Activated CD4-positive, alpha-beta T cell treated with anti-CD3 and anti-CD28 coated beads for 36 hours (primary cell): Measurements from ENCODE around the gene WDHD1. TPM values are rescaled to one million over a fixed set of nuclear protein-coding genes. Genes with fewer than 3 reads are reported as not detected.
"Not testable (repeated sequence)": the region's sequence is repeated elsewhere in the genome, so short reads cannot be mapped to it uniquely, and the experiment has no call there.

Experiments used
- ATAC-seq: fragments of 200-7000 bp; cut with Tn5 transposase; one replicate; pipeline ENCODE4 v1.10.0; 2021; ENCODE audit warnings: mild to moderate bottlenecking, moderate library complexity
- CTCF ChIA-PET: fragments of 350-600 bp; sonication (Branson Sonifier 250); formaldehyde crosslinking; loops from one replicate; lab custom pipeline; 2021; ENCODE audit warnings: antibody characterized with exemption; lab: Charles Lee
- POLR2A ChIA-PET: fragments of 350-600 bp; sonication (Branson Sonifier 250); formaldehyde crosslinking; loops from one replicate; lab custom pipeline; 2021; ENCODE audit warnings: antibody characterized with exemption, inconsistent platforms; lab: Charles Lee
- DNase-seq: peaks from one replicate; pipeline ENCODE4 v3.0.0-alpha.2; 2020
- H3K27ac Mint-ChIP-seq: one replicate; pipeline ENCODE4 v1.8.0; 2021; ENCODE audit warnings: mixed read lengths
- H3K27me3 Mint-ChIP-seq: one replicate; pipeline ENCODE4 v1.8.0; 2021; ENCODE audit warnings: mixed read lengths
- H3K36me3 Mint-ChIP-seq: one replicate; pipeline ENCODE4 v1.8.0; 2021; ENCODE audit warnings: low read depth, mixed read lengths
- H3K4me1 Mint-ChIP-seq: one replicate; pipeline ENCODE4 v1.8.0; 2021; ENCODE audit warnings: mixed read lengths
- H3K4me3 Mint-ChIP-seq: one replicate; pipeline ENCODE4 v1.8.0; 2021; ENCODE audit warnings: mild to moderate bottlenecking, moderate library complexity, mixed read lengths
- H3K9me3 Mint-ChIP-seq: one replicate; pipeline ENCODE4 v1.8.0; 2021; ENCODE audit warnings: low read depth, mixed read lengths
- intact Hi-C, 2 experiments: fragments of 100-400 bp; cut with DNase I in 1 of 2; cut with micrococcal nuclease in 1 of 2; formaldehyde crosslinking; loops; one replicate each; pipeline versions ENCODE4 v1.14.2 to v1.15.1; 2022 to 2024; cut with DNase I, micrococcal nuclease
- total RNA-seq, 2 experiments: library from RNA; stranded (reverse); gene quantifications; one replicate each; pipeline ENCODE4 v1.2.3, GENCODE V29; 2021

Gene WDHD1
- total RNA-seq, 2 experiments from 2014 or later: 64.4 to 71.1 TPM

GRCh38 chr14:55025948-55026347 lies 951 bp downstream of the WDHD1 start:
- Mint-ChIP-seq H3K27ac (peak overlapping the region; percentile 97), H3K36me3 (peaks cover 38% of the 10 kb centered on the region), H3K9me3 (no peaks in the 10 kb centered on the region), H3K4me3 (peak overlapping the region; percentile 95), H3K4me1 (peaks cover 49% of the 10 kb centered on the region), H3K27me3 (no peaks in the 10 kb centered on the region)
- CTCF ChIA-PET: interaction anchor here (0.7 to 2.4 kb wide), 5 partner anchors 25 to 388 kb away, joined by 3 to 24 read pairs (median 4); partner anchors contain the start of gene MAPK1IP1L
- no peak for DNase-seq
- no peak for ATAC-seq
- POLR2A ChIA-PET: no interaction called here
- intact Hi-C loops: loop anchor here in 1 of 2 experiments (2.0 to 5.0 kb wide), 2 partner anchors 246 to 555 kb away; partner anchors contain the start of genes FBXO34 and KTN1

- POLR2A ChIA-PET, ATAC-seq, H3K4me3 Mint-ChIP-seq, H3K9me3 Mint-ChIP-seq, H3K27ac Mint-ChIP-seq, intact Hi-C loops, DNase-seq, H3K27me3 Mint-ChIP-seq: not testable (repeated sequence)
- Mint-ChIP-seq H3K36me3 (peaks cover 41% of the 10 kb centered on the region), H3K4me1 (peaks cover 39% of the 10 kb centered on the region)
- CTCF ChIA-PET: interaction anchor here (0.7 to 1.5 kb wide), 2 partner anchors 21 to 26 kb away, joined by 3 to 5 read pairs; no protein-coding TSS in a partner anchor
Observed at GRCh38 chr14:55024365-55024764, 2.5 kb downstream of the WDHD1 start.

DNA sequence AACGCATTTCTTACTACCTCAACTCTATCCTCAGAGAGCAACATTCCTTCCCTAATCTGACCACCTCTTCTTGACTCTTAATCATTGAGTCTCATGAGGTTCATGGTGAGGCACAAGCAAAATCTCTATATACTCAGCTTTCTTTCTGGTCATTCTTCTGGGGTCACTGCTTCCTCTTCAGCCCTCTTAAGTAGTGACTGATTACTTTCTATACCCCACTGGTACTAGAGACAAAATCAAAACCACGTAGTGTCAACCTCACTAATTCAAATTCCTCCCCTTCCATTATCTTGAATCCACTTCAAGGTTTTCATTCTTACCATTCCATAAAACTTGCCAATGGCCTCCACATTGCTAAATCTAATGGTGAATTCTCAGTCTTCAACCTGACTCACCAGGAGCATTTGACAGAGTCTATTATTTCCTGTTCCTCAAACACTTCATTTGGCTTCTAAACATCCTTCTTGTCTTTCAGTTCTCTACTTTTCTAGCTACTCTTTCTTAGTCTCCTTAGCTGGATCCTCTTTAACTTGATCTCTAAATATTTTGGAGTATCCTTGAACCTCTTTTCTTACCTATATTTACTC lies 6.8 kb downstream of the WDHD1 start:
- ATAC-seq: no peak
- Mint-ChIP-seq H3K27me3 (no peaks in the 10 kb centered on the region), H3K36me3 (peaks cover 40% of the 10 kb centered on the region), H3K4me3 (no peak overlapping the region), H3K27ac (no peak overlapping the region), H3K9me3 (no peaks in the 10 kb centered on the region), H3K4me1 (peaks cover 16% of the 10 kb centered on the region)
- ChIA-PET CTCF (interaction anchor here (0.7 kb wide), 1 partner anchor 28 kb away, joined by 3 read pairs; no protein-coding TSS in a partner anchor), POLR2A (interaction anchor here (0.6 kb wide), 1 partner anchor 82 kb away, joined by 4 read pairs; no protein-coding TSS in a partner anchor)
- DNase-seq: no peak
- intact Hi-C loops: no loop called here

GRCh38 chr14:55015006-55015405 lies 11.9 kb downstream of the WDHD1 start:
- POLR2A ChIA-PET: interaction anchor here (0.6 kb wide), 1 partner anchor 384 kb away, joined by 9 read pairs; no protein-coding TSS in a partner anchor
- intact Hi-C loops: no loop called here
- Mint-ChIP-seq H3K9me3 (no peaks in the 10 kb centered on the region), H3K4me3 (no peak overlapping the region), H3K27me3 (no peaks in the 10 kb centered on the region), H3K36me3 (peaks cover 43% of the 10 kb centered on the region), H3K27ac (no peak overlapping the region), H3K4me1 (no peaks in the 10 kb centered on the region)
- DNase-seq: no peak
- no peak for ATAC-seq
- CTCF ChIA-PET: interaction anchor here (0.8 to 1.0 kb wide), 2 partner anchors 12 to 36 kb away, joined by 3 to 5 read pairs; no protein-coding TSS in a partner anchor

DNA sequence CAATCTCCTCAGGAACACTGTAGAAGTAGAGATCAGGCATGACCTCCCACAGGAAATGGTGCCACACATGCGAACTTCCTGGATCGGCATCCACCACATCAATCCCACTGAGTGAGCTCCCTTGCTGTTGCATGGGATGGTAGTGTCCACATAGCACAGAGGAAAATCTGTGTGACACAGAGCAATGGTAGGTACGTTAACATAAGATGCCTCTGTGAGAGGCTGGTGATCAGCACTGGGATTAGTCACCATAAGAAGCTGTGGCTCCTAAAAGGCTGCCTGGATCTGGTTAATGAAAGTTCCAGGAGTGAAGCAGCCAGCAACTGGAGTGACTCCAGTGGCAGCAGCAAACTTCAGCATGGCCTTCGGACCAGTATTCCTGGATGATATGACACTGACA lies 21.8 kb downstream of the WDHD1 start:
- Mint-ChIP-seq H3K27ac (no peak overlapping the region), H3K4me3 (no peak overlapping the region), H3K4me1 (no peaks in the 10 kb centered on the region), H3K9me3 (no peaks in the 10 kb centered on the region), H3K36me3 (peaks cover 56% of the 10 kb centered on the region), H3K27me3 (no peaks in the 10 kb centered on the region)
- ATAC-seq (no peak), DNase-seq (no peak)
- CTCF ChIA-PET: interaction anchor here (0.6 kb wide), 2 partner anchors 354 to 409 kb away, joined by 3 read pairs; no protein-coding TSS in a partner anchor
- intact Hi-C loops: no loop called here
- POLR2A ChIA-PET: no interaction called here

DNA sequence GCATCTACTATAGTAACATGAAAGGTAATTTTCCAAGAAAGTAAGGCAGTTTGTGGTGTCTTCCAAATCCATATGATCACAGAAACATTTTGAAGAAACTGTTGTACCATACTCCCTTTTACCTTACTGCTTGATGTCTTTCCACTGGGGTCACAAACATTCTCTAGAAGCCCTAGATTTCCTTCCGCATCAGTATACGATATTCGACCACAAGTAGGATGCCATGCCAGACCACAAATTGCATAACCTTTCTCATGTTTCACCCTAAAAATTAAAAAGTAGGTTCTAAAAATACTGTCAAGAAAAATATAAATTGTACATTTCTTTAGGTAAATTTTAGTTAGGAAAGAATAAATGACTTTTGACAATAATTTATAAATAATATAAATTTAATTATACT lies 26.5 kb downstream of the WDHD1 start:
- H3K27me3 Mint-ChIP-seq: no peaks in the 10 kb centered on the region

GRCh38 chr14:54985156-54985555 lies 41.7 kb downstream of the WDHD1 start:
- POLR2A ChIA-PET: no interaction called here
- Mint-ChIP-seq H3K4me3 (no peak overlapping the region), H3K27ac (no peak overlapping the region), H3K4me1 (no peaks in the 10 kb centered on the region), H3K36me3 (peaks cover 48% of the 10 kb centered on the region), H3K27me3 (no peaks in the 10 kb centered on the region), H3K9me3 (no peaks in the 10 kb centered on the region)
- no peak for ATAC-seq
- CTCF ChIA-PET: interaction anchor here (1.6 kb wide), 1 partner anchor 11 kb away, joined by 3 read pairs; no protein-coding TSS in a partner anchor
- intact Hi-C loops: no loop called here
- DNase-seq: no peak

More for the DNA sequence above, 26.5 kb downstream of the WDHD1 start:
- ChIA-PET POLR2A (interaction anchor here (0.7 kb wide), 1 partner anchor 116 kb away, joined by 3 read pairs; no protein-coding TSS in a partner anchor), CTCF (no interaction called here)
- Mint-ChIP-seq H3K4me3 (no peak overlapping the region), H3K4me1 (no peaks in the 10 kb centered on the region), H3K36me3 (peaks cover 46% of the 10 kb centered on the region), H3K27ac (no peak overlapping the region), H3K9me3 (no peaks in the 10 kb centered on the region)
- ATAC-seq (no peak), DNase-seq (no peak)
- intact Hi-C loops: no loop called here

- ChIA-PET CTCF (interaction anchor here (0.6 kb wide), 1 partner anchor 488 kb away, joined by 4 read pairs; no protein-coding TSS in a partner anchor), POLR2A (no interaction called here)
- Mint-ChIP-seq H3K4me3 (no peak overlapping the region), H3K36me3 (peaks cover 49% of the 10 kb centered on the region), H3K27ac (no peak overlapping the region), H3K9me3 (no peaks in the 10 kb centered on the region), H3K4me1 (peaks cover 3% of the 10 kb centered on the region), H3K27me3 (no peaks in the 10 kb centered on the region)
- DNase-seq (no peak), ATAC-seq (no peak)
- intact Hi-C loops: no loop called here
Observed at GRCh38 chr14:54981698-54982097, 45.2 kb downstream of the WDHD1 start.

DNA sequence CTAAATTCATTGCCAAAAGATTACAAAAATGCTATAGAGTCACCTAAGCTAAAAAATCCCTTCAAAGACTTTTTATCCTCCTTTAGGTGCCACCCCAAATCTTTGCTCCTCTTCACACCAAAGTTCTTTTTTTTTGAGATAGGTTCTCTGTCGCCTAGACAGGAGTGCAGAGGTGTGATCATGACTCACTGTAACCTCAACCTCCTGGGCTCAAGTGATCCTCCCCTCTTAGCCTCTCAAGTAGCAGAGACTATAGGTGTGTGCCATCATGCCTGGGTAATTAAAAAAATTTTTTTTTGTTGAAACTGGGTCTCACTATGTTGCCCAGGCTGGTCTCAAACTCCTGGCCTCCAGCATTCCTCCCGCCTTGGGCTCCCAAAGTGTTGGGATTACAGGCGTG lies 47.9 kb downstream of the WDHD1 start:
- peaks cover 3% of the 10 kb centered on the region for H3K4me1 Mint-ChIP-seq
- peaks cover 37% of the 10 kb centered on the region for H3K36me3 Mint-ChIP-seq
- intact Hi-C loops: no loop called here
- H3K9me3 Mint-ChIP-seq: no peaks in the 10 kb centered on the region
- H3K27ac Mint-ChIP-seq: no peak overlapping the region
- DNase-seq: no peak
- POLR2A ChIA-PET: no interaction called here
- peak; percentile 61 for ATAC-seq
- CTCF ChIA-PET: no interaction called here
- H3K27me3 Mint-ChIP-seq: no peaks in the 10 kb centered on the region
- H3K4me3 Mint-ChIP-seq: no peak overlapping the region

GRCh38 chr14:54976316-54976715 lies 50.6 kb downstream of the WDHD1 start:
- no peaks in the 10 kb centered on the region for H3K27me3 Mint-ChIP-seq
- H3K4me3 Mint-ChIP-seq: no peak overlapping the region
- ChIA-PET POLR2A (no interaction called here), CTCF (interaction anchor here (1.6 kb wide), 1 partner anchor 8 kb away, joined by 6 read pairs; no protein-coding TSS in a partner anchor)
- intact Hi-C loops: no loop called here
- peaks cover 3% of the 10 kb centered on the region for H3K4me1 Mint-ChIP-seq
- ATAC-seq (no peak), DNase-seq (no peak)
- peaks cover 32% of the 10 kb centered on the region for H3K36me3 Mint-ChIP-seq
- H3K27ac Mint-ChIP-seq: no peak overlapping the region
- no peaks in the 10 kb centered on the region for H3K9me3 Mint-ChIP-seq

GRCh38 chr14:54975856-54976255 lies 51.0 kb downstream of the WDHD1 start:
- intact Hi-C loops: no loop called here
- Mint-ChIP-seq H3K4me1 (peaks cover 3% of the 10 kb centered on the region), H3K9me3 (no peaks in the 10 kb centered on the region), H3K27me3 (no peaks in the 10 kb centered on the region), H3K36me3 (peaks cover 34% of the 10 kb centered on the region), H3K4me3 (no peak overlapping the region), H3K27ac (no peak overlapping the region)
- DNase-seq (no peak), ATAC-seq (no peak)
- ChIA-PET POLR2A (interaction anchor here (0.7 kb wide), 1 partner anchor 185 kb away, joined by 3 read pairs; no protein-coding TSS in a partner anchor), CTCF (no interaction called here)
